ENCODE data around the gene MPDU1. TPM values are rescaled to one million over a fixed set of nuclear protein-coding genes. Genes with fewer than 3 reads are reported as not detected.

Gene MPDU1
- total RNA-seq, 1 experiment from 2014 or later: 50.9 TPM

- intact Hi-C loops (cut with micrococcal nuclease): no loop called here
- Histone ChIP-seq H3K4me3 (replicated peaks in 1 of 2; ENCODE audit: low read depth in 1 of 2, low read length in 2 of 2) (no peak overlapping the region), H3K27me3 (ENCODE audit: insufficient read depth, low read length) (no peaks in the 10 kb centered on the region), H3K4me2 (ENCODE audit: low read length) (no peak overlapping the region), H3K9me3 (ENCODE audit: control insufficient read depth in 1 of 2, insufficient read depth in 1 of 2, low read depth in 1 of 2, low read length in 2 of 2) (no peaks in the 10 kb centered on the region), H3K4me1 (ENCODE audit: control insufficient read depth in 1 of 2, insufficient read depth in 2 of 2, low read length in 2 of 2) (no peaks in the 10 kb centered on the region), H3K9me2 (ENCODE audit: insufficient read depth) (no peaks in the 10 kb centered on the region), H2AFZ (ENCODE audit: low read depth, low read length, poor library complexity, severe bottlenecking) (no peak overlapping the region), H3K9ac (ENCODE audit: low read length) (no peak overlapping the region), H3K27ac (ENCODE audit: low read depth, low read length) (no peak overlapping the region), H3K79me2 (ENCODE audit: insufficient read depth, low read length) (peaks cover 64% of the 10 kb centered on the region), H4K20me1 (ENCODE audit: insufficient read depth) (0 out of 2 replicates have a peak, but pooled peaks cover 3% of the 10 kb centered on the region), H3K36me3 (ENCODE audit: control insufficient read depth in 1 of 2, insufficient read depth in 2 of 2, low read length in 2 of 2) (peaks cover 37 to 38% of the 10 kb centered on the region in 2 experiments)
- ATAC-seq: no peak
- ChIA-PET CTCF (no interaction called here), POLR2A (no interaction called here), RAD21 (ENCODE audit: low non-redundant PET in 1 of 2, low total read pairs in 2 of 2, uncharacterized antibody in 2 of 2, unreplicated experiment in 2 of 2) (no interaction called here)
- BruUV-seq (replicated peaks): no TSS peak
- DNase-seq (ENCODE audit: low read depth, low spot score): no peak
- TF ChIP-seq RAD21 (IDR thresholded peaks at IDR 0.05; ENCODE audit: low read depth) (no peak), POLR2A (IDR thresholded peaks at IDR 0.05; ENCODE audit: borderline replicate concordance, extremely low read depth, insufficient read depth, insufficient read length) (no peak), ZBTB33 (IDR thresholded peaks at IDR 0.05; ENCODE audit: extremely low read depth, insufficient replicate concordance, low read length) (no peak), FOSL1 (IDR thresholded peaks at IDR 0.05; ENCODE audit: low read depth) (no peak), ZNF274 (IDR thresholded peaks at IDR 0.05; ENCODE audit: low read depth, low read length) (no peak), SP1 (IDR thresholded peaks at IDR 0.05; ENCODE audit: low read depth) (no peak), CBX3 (IDR thresholded peaks at IDR 0.05; ENCODE audit: low read depth) (no peak), MAX (IDR thresholded peaks at IDR 0.05) (no peak), POLR2AphosphoS5 (IDR thresholded peaks at IDR 0.05; ENCODE audit: low read depth, low read length) (no peak), JUND (IDR thresholded peaks at IDR 0.05) (no peak), SRF (IDR thresholded peaks at IDR 0.05; ENCODE audit: low read depth) (no peak), CTCF (IDR thresholded peaks at IDR 0.05 in 2 of 3, conservative IDR thresholded peaks at IDR 0.05 in 1 of 3; ENCODE audit: borderline replicate concordance in 1 of 3, insufficient read depth in 1 of 3, low read depth in 2 of 3, low read length in 2 of 3) (no peak), TCF7L2 (IDR thresholded peaks at IDR 0.05; ENCODE audit: borderline replicate concordance, extremely low read depth, insufficient read depth, insufficient read length) (no peak), ELF1 (IDR thresholded peaks at IDR 0.05; ENCODE audit: borderline replicate concordance, low read depth) (no peak), EZH2phosphoT487 (IDR thresholded peaks at IDR 0.05; ENCODE audit: borderline replicate concordance) (no peak), YY1 (IDR thresholded peaks at IDR 0.05; ENCODE audit: extremely low read depth, insufficient replicate concordance, low read depth, low read length) (no peak), CEBPB (IDR thresholded peaks at IDR 0.05; ENCODE audit: low read depth) (no peak), ZFX (IDR thresholded peaks at IDR 0.05) (no peak), EZH2 (IDR thresholded peaks at IDR 0.05) (no peak)
Measured at GRCh38 chr17:7606280-7606679, 22.6 kb downstream of the MPDU1 start.

All from HCT116 (cell line).